MCF 10A (cell line): ENCODE results near the gene RAB8A. TPM values are rescaled to one million over a fixed set of nuclear protein-coding genes. Genes with fewer than 3 reads are reported as not detected.

Experiments used
- BruUV-seq: library from RNA; stranded (reverse); fragments of 400-500 nt; replicated peaks from 2 replicates; lab custom pipeline; 2021; lab: Mats Ljungman, UMichigan
- CTCF ChIA-PET: fragments of 300-600 bp; sonication (Branson Sonifier 250); formaldehyde crosslinking; extraction: SDS; loops from one replicate; lab custom pipeline; 2021; ENCODE audit warnings: antibody characterized with exemption, inconsistent platforms; lab: Yijun Ruan, JAX
- POLR2A ChIA-PET: fragments of 300-600, 350-650 bp; sonication (Branson Sonifier 250); formaldehyde crosslinking; extraction: SDS; loops from one replicate; lab custom pipeline; 2020; ENCODE audit warnings: antibody characterized with exemption, inconsistent platforms; lab: Yijun Ruan, JAX
- DNase-seq: peaks from one replicate; pipeline ENCODE4 v3.0.0-alpha.2; 2018; ENCODE audit not compliant: unreplicated experiment
- H3K27ac Mint-ChIP-seq: one replicate; pipeline ENCODE4 v1.8.0; 2022; ENCODE audit warnings: mild to moderate bottlenecking, low read depth, mixed read lengths; ENCODE audit not compliant: unreplicated experiment
- H3K27me3 Mint-ChIP-seq: one replicate; pipeline ENCODE4 v1.8.0; 2022; ENCODE audit warnings: mixed read lengths; ENCODE audit not compliant: insufficient read depth, unreplicated experiment
- H3K36me3 Mint-ChIP-seq: one replicate; pipeline ENCODE4 v1.8.0; 2022; ENCODE audit warnings: mild to moderate bottlenecking, moderate library complexity, mixed read lengths; ENCODE audit not compliant: insufficient read depth, unreplicated experiment
- H3K4me1 Mint-ChIP-seq: one replicate; pipeline ENCODE4 v1.8.0; 2022; ENCODE audit warnings: mixed read lengths; ENCODE audit not compliant: insufficient read depth, unreplicated experiment
- H3K4me3 Mint-ChIP-seq: one replicate; pipeline ENCODE4 v1.8.0; 2022; ENCODE audit warnings: mild to moderate bottlenecking, moderate library complexity, mixed read lengths; ENCODE audit not compliant: unreplicated experiment
- H3K9me3 Mint-ChIP-seq: one replicate; pipeline ENCODE4 v1.8.0; 2022; ENCODE audit warnings: mixed read lengths; ENCODE audit not compliant: unreplicated experiment
- CTCF ChIP-seq: fragments of 200-600 bp; IDR thresholded peaks from one replicate; pipeline ENCODE4 v1.8.0; 2022; ENCODE audit warnings: antibody characterized with exemption, mild to moderate bottlenecking; ENCODE audit not compliant: unreplicated experiment
- intact Hi-C: fragments of 100-400 bp; cut with micrococcal nuclease; formaldehyde crosslinking; loops from 2 replicates; pipeline ENCODE4 v1.14.1; 2022
- total RNA-seq: library from RNA; stranded (reverse); gene quantifications from 2 replicates; pipeline ENCODE4 v1.2.3, GENCODE V29; 2022

RAB8A gene
- total RNA-seq, 1 experiment from 2014 or later: 41.6 TPM

GRCh38 chr19:16127776-16128371, 16.2 kb downstream of the RAB8A start:
- ChIA-PET POLR2A (interaction anchor here (0.5 kb wide), 1 partner anchor 16 kb away, joined by 3 read pairs; the partner anchor contains the start of gene RAB8A), CTCF (no interaction called here)
- no peaks in the 10 kb centered on the region for H3K27me3 Mint-ChIP-seq
- no peak for DNase-seq
- H3K36me3 Mint-ChIP-seq: peaks cover 60% of the 10 kb centered on the region
- H3K4me3 Mint-ChIP-seq: no peak overlapping the region
- no peak for TF ChIP-seq CTCF
- no TSS peak for BruUV-seq
- intact Hi-C loops: no loop called here
- H3K4me1 Mint-ChIP-seq: no peaks in the 10 kb centered on the region
- H3K27ac Mint-ChIP-seq: no peak overlapping the region
- peaks cover 12% of the 10 kb centered on the region for H3K9me3 Mint-ChIP-seq

GRCh38 chr19:16131648-16132047, 20.0 kb downstream of the RAB8A start:
- CTCF ChIA-PET: no interaction called here
- Mint-ChIP-seq H3K4me3 (no peak overlapping the region), H3K9me3 (peaks cover 12% of the 10 kb centered on the region), H3K4me1 (no peaks in the 10 kb centered on the region), H3K27me3 (no peaks in the 10 kb centered on the region), H3K36me3 (peaks cover 55% of the 10 kb centered on the region), H3K27ac (peak overlapping the region; percentile 3)
- POLR2A ChIA-PET: no interaction called here
- BruUV-seq: no TSS peak
- intact Hi-C loops: no loop called here
- no peak for TF ChIP-seq CTCF
- no peak for DNase-seq

- H3K36me3 Mint-ChIP-seq: peaks cover 46% of the 10 kb centered on the region
- no peak for TF ChIP-seq CTCF
- no TSS peak for BruUV-seq
- peaks cover 12% of the 10 kb centered on the region for H3K9me3 Mint-ChIP-seq
- H3K4me3 Mint-ChIP-seq: no peak overlapping the region
- no peak for DNase-seq
- H3K4me1 Mint-ChIP-seq: no peaks in the 10 kb centered on the region
- no peak overlapping the region for H3K27ac Mint-ChIP-seq
- ChIA-PET POLR2A (interaction anchor here (0.7 to 1.7 kb wide), 2 partner anchors 16 to 21 kb away, joined by 3 to 5 read pairs; no protein-coding TSS in a partner anchor), CTCF (interaction anchor here (0.6 to 0.8 kb wide), 2 partner anchors 23 to 55 kb away, joined by 3 read pairs; no protein-coding TSS in a partner anchor)
- no peaks in the 10 kb centered on the region for H3K27me3 Mint-ChIP-seq
- intact Hi-C loops: no loop called here
Measured at GRCh38 chr19:16133818-16134217, 22.1 kb downstream of the RAB8A start.

GRCh38 chr19:16134510-16134909, 22.8 kb downstream of the RAB8A start:
- no peak for TF ChIP-seq CTCF
- intact Hi-C loops: no loop called here
- ChIA-PET CTCF (interaction anchor here (0.6 to 0.8 kb wide), 3 partner anchors 24 to 865 kb away, joined by 3 read pairs; no protein-coding TSS in a partner anchor), POLR2A (interaction anchor here (1.7 kb wide), 1 partner anchor 21 kb away, joined by 5 read pairs; no protein-coding TSS in a partner anchor)
- peaks cover 12% of the 10 kb centered on the region for H3K9me3 Mint-ChIP-seq
- no peaks in the 10 kb centered on the region for H3K27me3 Mint-ChIP-seq
- DNase-seq: no peak
- BruUV-seq: no TSS peak
- H3K36me3 Mint-ChIP-seq: peaks cover 39% of the 10 kb centered on the region
- H3K4me1 Mint-ChIP-seq: no peaks in the 10 kb centered on the region
- H3K4me3 Mint-ChIP-seq: no peak overlapping the region
- no peak overlapping the region for H3K27ac Mint-ChIP-seq
